VCaP (cell line): ENCODE data around the gene NFKBIA.

Experiments used
- H3K27ac ChIP-seq: fragments of 450-650 bp; 2 replicates; pipeline ENCODE4 v1.5.1; 2017
- CTCF ChIP-seq: fragments of 450-650 bp; conservative IDR thresholded peaks from 2 replicates; pipeline ENCODE4 v1.5.1; 2017; ENCODE audit warnings: mild to moderate bottlenecking, moderate library complexity

NFKBIA gene

GRCh38 chr14:35387713-35388579 is 16.6 kb downstream of the NFKBIA start:
- TF ChIP-seq CTCF = no peak
- H3K27ac ChIP-seq = no peak overlapping the region

GRCh38 chr14:35387219-35387618 is 17.3 kb downstream of the NFKBIA start:
- no peak overlapping the region for H3K27ac ChIP-seq
- no peak for TF ChIP-seq CTCF

- no peak for TF ChIP-seq CTCF
- H3K27ac ChIP-seq = no peak overlapping the region
These were observed 17.9 kb downstream of the NFKBIA start for GRCh38 chr14:35386673-35387125.

- peak overlapping the region; percentile 16; the same call in 1 of the 2 replicates for H3K27ac ChIP-seq
These were observed 19.3 kb downstream of the NFKBIA start for GRCh38 chr14:35385042-35385839.

GRCh38 chr14:35384455-35385041 is 20.0 kb downstream of the NFKBIA start:
- no peak for TF ChIP-seq CTCF
- no peak overlapping the region for H3K27ac ChIP-seq

More at GRCh38 chr14:35385042-35385839, 19.3 kb downstream of the NFKBIA start:
- no peak for TF ChIP-seq CTCF

- TF ChIP-seq CTCF = no peak
- no peak overlapping the region for H3K27ac ChIP-seq
These were observed 20.7 kb downstream of the NFKBIA start for GRCh38 chr14:35383569-35384454.
